Stomach (tissue), 4 donors: ENCODE data around the gene LRFN3.
"Not testable (repeated sequence)": the region's sequence is repeated elsewhere in the genome, so short reads cannot be mapped to it uniquely, and the experiment has no call there.

Source experiments
- CTCF ChIP-seq, 7 experiments: fragments of 450-650 bp in 4 of 7; fragments of 200-600 bp in 3 of 7; sonication (generic) in 3 of 7; IDR thresholded peaks; one replicate each; pipeline ENCODE4 v1.5.1; 2016 to 2019; ENCODE audit warnings: antibody characterized with exemption in 7 of 7, control low read depth in 2 of 7, mild to moderate bottlenecking in 1 of 7
- POLR2A ChIP-seq, 4 donors: fragments of 450-650 bp; IDR thresholded peaks; one replicate each; pipeline ENCODE4 v1.6.1; 2016; ENCODE audit warnings: antibody characterized with exemption in 4 of 4, control low read depth in 2 of 4, mild to moderate bottlenecking in 1 of 4, moderate library complexity in 1 of 4

- TF ChIP-seq POLR2A, CTCF (IDR thresholded peaks at IDR 0.05): not testable (repeated sequence)
These were observed 44.8 kb downstream of the LRFN3 start for GRCh38 chr19:35980997-35981396.
